Activated naive CD4-positive, alpha-beta T cell treated with anti-CD3 and anti-CD28 coated beads, Interleukin-2, amount 50 U/mL, for 72 hours (primary cell): Measurements from ENCODE around the gene SAMHD1. TPM values are rescaled to one million over a fixed set of nuclear protein-coding genes. Genes with fewer than 3 reads are reported as not detected.
"Not testable (repeated sequence)": the region's sequence is repeated elsewhere in the genome, so short reads cannot be mapped to it uniquely, and the experiment has no call there.

ENCODE experiments used
- ATAC-seq, 2 donors: fragments of 150-1000 bp; cut with Tn5 transposase; 2 replicates each; pipeline ENCODE4 v1.10.0; 2021; ENCODE audit warnings: mild to moderate bottlenecking in 2 of 2, moderate library complexity in 2 of 2
- DNase-seq, 2 donors: peaks; one replicate each; pipeline ENCODE4 v3.0.0; 2021 to 2022; ENCODE audit warnings: low spot score in 2 of 2
- H3K27ac Mint-ChIP-seq, 2 donors: one replicate each; pipeline ENCODE4 v1.8.0; 2022; ENCODE audit warnings: mild to moderate bottlenecking in 2 of 2, mixed read lengths in 2 of 2
- H3K36me3 Mint-ChIP-seq, 2 donors: one replicate each; pipeline ENCODE4 v1.8.0; 2022; ENCODE audit warnings: mixed read lengths in 2 of 2
- H3K9me3 Mint-ChIP-seq, 2 donors: one replicate each; pipeline ENCODE4 v1.8.0; 2022; ENCODE audit warnings: mixed read lengths in 2 of 2
- total RNA-seq, 2 donors: library from RNA; stranded (reverse); gene quantifications; one replicate each; pipeline ENCODE4 v1.2.3, GENCODE V29; 2022

The SAMHD1 gene
- total RNA-seq, result 10 to 100 TPM; 50.2 to 56.3 TPM

DNA sequence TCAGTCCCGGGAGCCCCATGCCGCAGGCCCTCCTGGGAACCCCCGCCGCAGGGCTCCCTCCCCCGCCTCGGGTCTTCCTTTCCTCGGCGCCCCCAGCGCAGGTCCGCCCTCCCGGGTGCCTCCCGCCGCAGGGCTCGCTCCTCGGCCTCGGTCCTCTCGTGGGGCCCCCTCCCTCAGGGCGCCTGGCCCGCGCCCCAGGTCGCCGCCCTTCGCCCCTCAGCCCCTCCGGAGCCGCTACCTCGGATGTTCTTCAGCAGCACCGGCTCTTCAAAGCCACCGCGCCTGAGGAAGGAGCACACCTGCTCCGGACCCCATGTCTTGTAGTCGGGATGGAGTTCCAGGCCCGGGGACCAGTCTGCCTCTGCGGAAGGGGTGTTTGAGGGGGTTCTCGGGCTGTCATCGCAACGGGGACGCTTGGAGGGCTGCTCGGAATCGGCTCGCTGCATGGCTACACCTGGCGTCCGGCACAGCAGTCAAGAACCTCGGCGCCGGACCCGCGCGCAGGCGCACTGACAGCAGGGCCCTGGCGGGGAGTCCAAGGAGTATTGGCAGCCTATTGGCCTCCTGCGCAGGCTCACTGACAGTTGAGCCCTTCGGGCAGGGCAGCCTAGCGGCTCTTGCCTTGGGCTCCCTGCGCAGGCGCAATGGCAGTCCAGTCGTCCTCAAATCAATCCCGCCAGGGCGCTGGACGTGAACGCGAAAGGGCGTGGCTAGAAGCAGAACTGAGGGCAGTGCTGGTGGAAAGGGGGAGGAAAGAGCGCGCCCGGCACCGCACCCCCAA is at the start of gene SAMHD1:
Gene SAMHD1, minus strand, starts transcription at position 511 of the 781 bp plus-strand sequence. Its CDS starts 65 bp downstream, at position 446.
- no peaks in the 10 kb centered on the region for H3K9me3 Mint-ChIP-seq
- H3K27ac Mint-ChIP-seq, result peak within 1 kb of the TSS; percentile 94 to 98
- peak; percentile 92 to 99 for DNase-seq
- ATAC-seq, result peak; percentile 95
- H3K36me3 Mint-ChIP-seq, result peaks cover 11 to 17% of the 10 kb centered on the region in 2 donors

DNA sequence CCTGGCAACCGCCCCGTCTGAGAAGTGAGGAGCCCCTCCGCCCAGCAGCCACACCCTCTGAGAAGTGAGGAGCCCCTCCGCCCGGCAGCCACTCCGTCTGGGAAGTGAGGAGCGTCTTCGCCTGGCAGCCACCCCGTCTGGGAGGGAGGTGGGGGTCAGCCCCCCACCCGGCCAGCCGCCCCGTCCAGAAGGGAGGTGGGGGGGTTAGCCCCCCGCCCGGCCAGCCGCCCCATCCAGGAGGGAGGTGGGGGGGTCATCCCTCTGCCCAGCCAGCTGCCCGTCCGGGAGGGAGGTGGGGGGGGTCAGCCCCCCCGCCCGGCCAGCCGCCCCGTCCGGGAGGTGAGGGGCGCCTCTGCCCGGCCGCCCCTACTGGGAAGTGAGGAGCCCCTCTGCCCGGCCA is 48.7 kb upstream of the SAMHD1 start:
- H3K27ac Mint-ChIP-seq, ATAC-seq, DNase-seq, H3K9me3 Mint-ChIP-seq: not testable (repeated sequence)
- peaks cover 20 to 45% of the 10 kb centered on the region in 2 donors for H3K36me3 Mint-ChIP-seq

GRCh38 chr20:36998652-36999051 is 47.1 kb upstream of the SAMHD1 start:
- ATAC-seq (no peak), DNase-seq (no peak)
- Mint-ChIP-seq H3K9me3 (peaks cover 0 to 12% of the 10 kb centered on the region in 2 donors), H3K36me3 (peaks cover 27 to 57% of the 10 kb centered on the region in 2 donors), H3K27ac (peak overlapping the region in 1 of 2 donors; percentile 41)

DNA sequence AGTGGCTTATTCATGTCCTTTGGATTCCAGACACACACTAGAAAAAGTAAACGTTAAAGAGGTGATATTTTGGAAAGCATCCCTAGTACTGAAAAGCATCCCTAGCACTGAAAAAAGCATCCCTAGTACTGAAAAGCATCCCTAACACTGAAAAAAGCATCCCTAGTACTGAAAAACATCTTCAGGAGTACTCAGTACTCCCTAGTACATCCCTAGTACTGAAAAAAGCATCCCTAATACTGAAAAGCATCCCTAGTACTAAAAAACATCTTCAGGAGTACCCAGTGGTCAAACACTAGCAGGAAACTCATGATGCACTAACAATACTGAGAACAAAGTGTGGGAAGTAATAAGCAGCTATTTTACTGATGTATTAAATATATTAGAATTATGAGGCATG is 45.6 kb upstream of the SAMHD1 start:
- H3K27ac Mint-ChIP-seq, result no peak overlapping the region
- peaks cover 6 to 19% of the 10 kb centered on the region in 2 donors for H3K9me3 Mint-ChIP-seq
- no peak for DNase-seq
- no peak for ATAC-seq
- H3K36me3 Mint-ChIP-seq, result peaks cover 28 to 61% of the 10 kb centered on the region in 2 donors

DNA sequence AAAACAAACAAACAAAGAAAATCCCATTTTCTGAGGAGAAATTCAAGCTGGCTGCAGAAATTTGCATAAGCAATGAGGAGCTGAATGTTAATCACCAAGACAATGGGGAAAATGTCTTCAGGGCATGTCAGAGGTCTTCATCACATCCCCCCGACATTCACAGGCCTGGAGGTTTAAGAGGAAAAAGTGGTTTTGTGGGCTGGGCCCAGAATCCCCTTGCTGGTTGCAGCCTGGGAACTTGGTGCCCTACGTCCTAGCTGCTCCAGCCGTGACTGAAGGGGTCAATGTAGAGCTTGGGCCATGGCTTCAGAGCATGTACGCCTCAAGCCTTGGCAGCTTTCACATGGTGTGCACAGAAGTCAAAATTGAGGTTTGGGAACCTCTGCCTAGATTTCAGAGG is 42.7 kb upstream of the SAMHD1 start:
- DNase-seq, H3K27ac Mint-ChIP-seq, ATAC-seq: not testable (repeated sequence)
- peaks cover 7 to 19% of the 10 kb centered on the region in 2 donors for H3K9me3 Mint-ChIP-seq
- H3K36me3 Mint-ChIP-seq, result peaks cover 30 to 65% of the 10 kb centered on the region in 2 donors

GRCh38 chr20:36992802-36993334 is 41.4 kb upstream of the SAMHD1 start:
- no peak for ATAC-seq
- H3K36me3 Mint-ChIP-seq, result peaks cover 42 to 67% of the 10 kb centered on the region in 2 donors
- DNase-seq, result no peak
- H3K9me3 Mint-ChIP-seq, result peaks cover 15 to 19% of the 10 kb centered on the region in 2 donors
- no peak overlapping the region for H3K27ac Mint-ChIP-seq

DNA sequence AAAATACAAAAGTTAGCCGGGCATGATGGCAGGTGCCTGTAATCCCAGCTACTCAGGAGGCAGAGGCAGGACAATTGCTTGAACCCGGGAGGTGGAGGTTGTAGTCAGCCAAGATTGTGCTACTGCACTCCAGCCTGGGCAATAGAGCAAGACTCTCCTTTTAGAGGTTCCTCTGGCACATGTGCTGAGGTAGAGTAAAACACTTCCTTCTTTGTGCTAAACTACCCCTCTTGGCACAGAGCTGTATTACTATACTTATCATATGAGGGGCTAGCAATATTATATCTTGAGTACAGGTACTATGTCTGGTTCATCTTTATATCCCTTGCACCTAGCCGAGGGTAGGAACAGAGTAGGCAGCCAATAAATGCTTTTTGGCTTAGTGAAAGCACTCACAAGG is 40.2 kb upstream of the SAMHD1 start:
- Mint-ChIP-seq H3K27ac (no peak overlapping the region), H3K36me3 (peaks cover 42 to 56% of the 10 kb centered on the region in 2 donors)
- DNase-seq, result no peak

DNA sequence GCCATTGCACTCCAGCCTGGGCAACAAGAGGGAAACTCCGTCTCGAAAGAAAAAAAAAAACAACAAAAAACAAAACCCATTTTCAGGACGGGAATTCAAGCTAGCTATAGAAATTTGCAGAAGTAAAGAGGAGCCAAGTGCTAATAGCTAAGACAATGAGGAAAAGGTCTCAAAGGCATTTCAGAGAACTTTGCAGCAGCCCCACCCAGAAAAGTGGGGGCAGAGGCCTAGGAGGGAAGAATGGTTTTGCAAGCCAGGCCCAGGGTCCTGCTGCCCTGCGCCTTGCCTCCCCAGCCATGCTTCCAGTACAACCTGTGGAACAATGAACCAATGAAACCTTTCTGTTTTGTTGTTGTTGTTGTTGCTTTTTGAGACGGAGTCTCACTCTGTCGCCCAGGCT is 38.3 kb upstream of the SAMHD1 start:
- no peak for DNase-seq
- Mint-ChIP-seq H3K36me3 (peaks cover 26 to 37% of the 10 kb centered on the region in 2 donors), H3K27ac (peak overlapping the region; percentile 4 to 79), H3K9me3 (peaks cover 8 to 15% of the 10 kb centered on the region in 2 donors)
- no peak for ATAC-seq

More for the DNA sequence above, 40.2 kb upstream of the SAMHD1 start:
- ATAC-seq, result no peak
- peaks cover 15 to 19% of the 10 kb centered on the region in 2 donors for H3K9me3 Mint-ChIP-seq

DNA sequence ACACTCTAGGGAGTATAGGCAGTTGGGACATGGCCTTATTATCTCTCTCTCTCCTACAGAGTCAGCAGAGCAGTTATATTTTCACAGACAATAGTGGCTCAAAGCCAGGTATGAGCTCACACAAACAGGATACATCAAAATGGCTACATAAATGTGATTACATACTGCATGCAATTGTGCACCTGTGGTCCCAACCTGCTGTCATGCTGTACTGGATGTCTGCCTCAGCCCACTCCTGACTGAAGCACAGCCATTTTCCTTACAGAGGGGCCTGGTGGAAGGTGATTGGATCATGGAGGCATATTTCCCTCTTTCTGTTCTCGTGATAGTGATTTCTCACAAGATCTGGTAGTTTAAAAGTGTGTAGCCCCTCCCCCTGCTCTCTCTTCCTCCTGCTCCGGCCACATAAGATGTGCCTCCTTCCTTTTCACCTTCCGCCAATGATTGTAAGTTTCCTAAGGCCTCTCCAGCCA is 37.0 kb upstream of the SAMHD1 start:
- peak; percentile 47 to 82 for ATAC-seq
- Mint-ChIP-seq H3K36me3 (peaks cover 21 to 25% of the 10 kb centered on the region in 2 donors), H3K9me3 (peaks cover 8 to 15% of the 10 kb centered on the region in 2 donors), H3K27ac (peak overlapping the region; percentile 33 to 79)
- DNase-seq, result no peak

GRCh38 chr20:36984257-36984638 is 32.7 kb upstream of the SAMHD1 start:
- no peak for ATAC-seq

DNA sequence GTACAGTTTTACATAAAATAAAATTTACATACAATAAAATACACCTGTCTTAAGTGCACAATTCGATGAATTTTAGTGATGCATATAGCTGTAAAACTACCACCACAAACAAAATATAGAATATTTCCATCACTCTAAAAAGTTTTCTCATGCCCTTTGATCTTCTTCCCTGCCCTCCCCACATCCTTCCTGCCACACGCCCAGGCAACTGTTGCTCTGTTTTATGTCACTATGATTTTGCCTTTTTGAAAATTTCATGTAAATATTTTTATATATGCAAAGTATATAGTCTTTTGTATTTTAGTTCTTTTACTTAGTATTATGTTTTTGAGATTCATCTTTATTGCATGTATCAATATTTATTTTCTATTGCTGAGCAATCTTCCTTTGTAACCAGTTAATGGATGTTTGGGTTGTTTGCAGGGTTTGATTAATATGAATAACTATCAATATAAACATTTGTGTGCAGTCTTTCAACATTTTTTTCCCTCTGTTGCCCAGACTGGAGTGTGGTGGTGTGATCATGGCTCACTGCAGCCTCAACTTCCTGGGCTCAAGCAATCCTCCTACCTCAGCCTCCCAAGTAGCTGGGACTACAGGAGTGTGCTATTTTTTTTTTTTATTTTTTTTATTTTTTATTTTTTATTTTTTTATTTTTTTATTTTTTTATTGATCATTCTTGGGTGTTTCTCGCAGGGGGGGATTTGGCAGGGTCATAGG is 23.8 kb upstream of the SAMHD1 start:
- no peaks in the 10 kb centered on the region for H3K9me3 Mint-ChIP-seq
- ATAC-seq (peak; percentile 72 to 83), DNase-seq (no peak)
- H3K36me3 Mint-ChIP-seq, result peaks cover 3 to 4% of the 10 kb centered on the region in 2 donors
- H3K27ac Mint-ChIP-seq, result peak overlapping the region in 1 of 2 donors; percentile 59

More at GRCh38 chr20:36984257-36984638, 32.7 kb upstream of the SAMHD1 start:
- DNase-seq, result no peak
- Mint-ChIP-seq H3K27ac (no peak overlapping the region), H3K9me3 (peaks cover 0 to 9% of the 10 kb centered on the region in 2 donors), H3K36me3 (peaks cover 12 to 13% of the 10 kb centered on the region in 2 donors)

DNA sequence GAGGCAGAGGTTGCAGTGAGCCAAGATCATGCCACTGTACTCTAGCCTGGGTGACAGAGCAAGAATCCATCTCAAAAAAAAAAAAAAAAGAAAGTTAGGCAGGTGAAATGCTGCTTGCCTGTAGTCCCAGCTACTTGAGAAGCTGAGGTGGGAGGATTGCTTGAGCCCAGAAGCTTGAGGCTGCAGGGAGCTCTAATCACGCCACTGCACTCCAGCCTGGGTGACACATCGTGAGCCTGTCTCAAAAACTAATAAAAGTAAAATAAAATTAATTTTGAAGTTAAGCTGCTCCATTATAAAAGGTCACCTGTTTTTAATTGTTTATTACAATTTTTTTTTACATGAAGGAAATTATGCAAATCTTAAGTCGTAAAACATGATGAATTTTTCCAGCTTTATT is 23.2 kb upstream of the SAMHD1 start:
- ATAC-seq, result no peak
- Mint-ChIP-seq H3K9me3 (peaks cover 5% of the 10 kb centered on the region in 2 donors), H3K27ac (no peak overlapping the region), H3K36me3 (peaks cover 8 to 9% of the 10 kb centered on the region in 2 donors)
- DNase-seq, result no peak

DNA sequence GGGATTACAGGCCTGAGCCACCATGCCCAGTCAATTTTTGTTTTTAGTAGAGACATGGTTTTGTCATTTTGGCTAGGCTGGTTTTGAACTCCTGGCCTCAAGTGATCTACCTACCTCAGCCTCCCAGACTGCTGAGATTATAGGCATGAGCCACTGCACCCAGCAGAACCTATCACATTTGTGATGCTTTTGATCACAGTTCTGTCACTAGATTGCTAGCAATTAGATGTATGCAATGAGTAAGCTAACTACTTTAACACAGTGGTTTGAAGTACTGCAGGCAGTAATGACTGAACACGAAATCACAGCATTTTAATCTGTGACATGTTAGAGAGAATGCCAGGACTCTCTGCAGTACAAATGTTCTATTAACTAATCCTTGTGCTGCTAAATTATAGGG is 19.6 kb upstream of the SAMHD1 start:
- peaks cover 15% of the 10 kb centered on the region in 2 donors for H3K36me3 Mint-ChIP-seq
- peak overlapping the region; percentile 44 to 76 for H3K27ac Mint-ChIP-seq
- ATAC-seq (peak; percentile 65 to 84), DNase-seq (no peak)
- H3K9me3 Mint-ChIP-seq, result peaks cover 7 to 8% of the 10 kb centered on the region in 2 donors

- peak; percentile 29 to 67 for ATAC-seq
- Mint-ChIP-seq H3K9me3 (peaks cover 7 to 8% of the 10 kb centered on the region in 2 donors), H3K27ac (peak overlapping the region; percentile 73 to 85)
Measured at GRCh38 chr20:36969478-36970186, 18.1 kb upstream of the SAMHD1 start.

GRCh38 chr20:36969051-36969450 is 17.5 kb upstream of the SAMHD1 start:
- no peak for DNase-seq
- no peak for ATAC-seq
- Mint-ChIP-seq H3K36me3 (peaks cover 15% of the 10 kb centered on the region in 2 donors), H3K27ac (peak overlapping the region; percentile 73 to 85), H3K9me3 (peaks cover 7 to 8% of the 10 kb centered on the region in 2 donors)

More at GRCh38 chr20:36969478-36970186, 18.1 kb upstream of the SAMHD1 start:
- no peak for DNase-seq
- peaks cover 15% of the 10 kb centered on the region in 2 donors for H3K36me3 Mint-ChIP-seq

DNA sequence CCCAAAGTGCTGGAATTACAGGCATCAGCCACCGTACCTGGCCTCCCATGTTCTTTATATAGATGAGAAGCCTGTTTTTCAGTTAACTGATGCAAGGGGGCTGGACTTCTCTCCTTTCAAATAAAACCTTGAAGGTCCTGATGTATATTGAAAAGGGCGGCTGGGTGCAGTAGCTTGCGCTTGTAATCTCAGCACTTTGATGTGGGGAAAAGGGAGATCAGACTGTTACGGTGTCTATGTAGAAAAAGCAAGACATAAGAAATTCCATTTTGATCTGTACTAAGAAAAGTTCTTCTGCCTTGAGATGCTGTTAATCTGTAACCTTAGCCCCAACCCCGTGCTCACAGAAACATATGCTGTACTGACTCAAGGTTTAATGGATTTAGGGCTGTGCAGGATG is 16.1 kb upstream of the SAMHD1 start:
- Mint-ChIP-seq H3K9me3 (peaks cover 11 to 12% of the 10 kb centered on the region in 2 donors), H3K36me3 (peaks cover 20 to 21% of the 10 kb centered on the region in 2 donors), H3K27ac (peak overlapping the region in 1 of 2 donors; percentile 85)
- ATAC-seq, result peak in 1 of 2 donors; percentile 43
- DNase-seq, result no peak
